GM12801 (cell line): Measurements from ENCODE around the gene TMEM150A.

ENCODE experiments used
- TF ChIP-seq, protein P1 (sequence below): IDR thresholded peaks from one replicate; pipeline ENCODE4 v1.5.1; 2011; ENCODE audit warnings: control low read depth; ENCODE audit not compliant: insufficient read length; ENCODE audit errors: extremely low read depth

The TMEM150A gene

DNA sequence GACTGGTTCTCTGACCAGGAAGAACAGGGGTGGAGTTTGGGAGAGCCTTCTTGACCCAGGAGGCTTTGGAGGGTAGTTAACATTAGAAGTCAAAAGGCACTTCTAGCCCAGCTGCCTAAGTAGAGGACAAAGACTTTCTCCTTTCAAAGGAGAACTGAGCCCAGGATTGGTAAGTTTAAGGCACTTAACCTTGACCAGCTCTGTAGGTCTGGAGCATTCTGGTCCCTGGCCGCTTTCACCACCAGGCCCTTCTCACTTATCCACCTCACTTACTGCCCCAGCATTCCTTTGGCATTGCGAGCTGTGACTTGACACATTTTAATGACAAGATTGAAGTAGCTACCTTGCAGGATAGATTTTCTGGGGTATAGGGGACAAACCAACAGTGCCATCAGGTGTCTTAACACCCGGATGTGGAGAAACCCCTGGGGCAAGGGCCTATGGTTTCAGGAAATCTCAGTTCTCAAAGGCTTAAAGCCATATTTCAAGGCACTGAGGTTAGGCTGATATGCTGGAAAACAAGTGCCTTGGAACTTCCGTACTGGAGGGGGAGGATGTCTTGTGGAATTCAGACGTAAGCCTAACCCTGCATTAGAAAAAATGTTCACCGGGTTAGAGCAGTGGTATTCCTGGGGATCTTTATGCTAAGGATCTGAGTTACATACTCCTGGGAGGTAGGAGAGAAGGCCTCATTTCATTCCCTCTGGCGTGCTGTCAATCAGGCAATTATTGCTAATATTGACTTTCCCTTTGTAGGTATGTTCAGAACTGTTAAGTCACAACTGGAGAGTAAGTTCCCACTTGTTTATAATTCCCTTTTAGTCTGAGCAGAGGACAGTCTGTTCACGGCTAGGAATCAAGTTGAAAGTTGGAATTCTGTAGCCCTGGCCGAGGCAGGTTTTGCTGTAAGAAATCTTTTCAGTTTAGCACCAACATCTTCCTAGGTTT is 5.0 kb upstream of the TMEM150A start:
- TF ChIP-seq, protein P1, sequence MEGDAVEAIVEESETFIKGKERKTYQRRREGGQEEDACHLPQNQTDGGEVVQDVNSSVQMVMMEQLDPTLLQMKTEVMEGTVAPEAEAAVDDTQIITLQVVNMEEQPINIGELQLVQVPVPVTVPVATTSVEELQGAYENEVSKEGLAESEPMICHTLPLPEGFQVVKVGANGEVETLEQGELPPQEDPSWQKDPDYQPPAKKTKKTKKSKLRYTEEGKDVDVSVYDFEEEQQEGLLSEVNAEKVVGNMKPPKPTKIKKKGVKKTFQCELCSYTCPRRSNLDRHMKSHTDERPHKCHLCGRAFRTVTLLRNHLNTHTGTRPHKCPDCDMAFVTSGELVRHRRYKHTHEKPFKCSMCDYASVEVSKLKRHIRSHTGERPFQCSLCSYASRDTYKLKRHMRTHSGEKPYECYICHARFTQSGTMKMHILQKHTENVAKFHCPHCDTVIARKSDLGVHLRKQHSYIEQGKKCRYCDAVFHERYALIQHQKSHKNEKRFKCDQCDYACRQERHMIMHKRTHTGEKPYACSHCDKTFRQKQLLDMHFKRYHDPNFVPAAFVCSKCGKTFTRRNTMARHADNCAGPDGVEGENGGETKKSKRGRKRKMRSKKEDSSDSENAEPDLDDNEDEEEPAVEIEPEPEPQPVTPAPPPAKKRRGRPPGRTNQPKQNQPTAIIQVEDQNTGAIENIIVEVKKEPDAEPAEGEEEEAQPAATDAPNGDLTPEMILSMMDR, result no peak

DNA sequence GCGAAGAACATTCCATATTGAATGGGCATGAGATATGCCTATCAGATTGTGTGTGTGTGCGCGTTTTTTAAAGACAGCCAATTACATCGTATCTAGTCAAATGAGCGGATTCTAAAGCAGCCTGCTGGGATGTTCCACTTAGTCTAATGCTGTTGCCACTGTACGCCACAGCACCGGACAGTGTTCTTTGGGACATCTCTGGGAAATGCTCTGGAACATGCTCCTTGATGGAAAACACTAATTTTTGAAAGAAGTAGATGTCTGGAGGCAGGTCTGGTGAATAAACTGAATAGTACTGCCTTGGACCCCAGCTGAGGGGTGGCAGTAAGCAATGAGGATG is 3.6 kb upstream of the TMEM150A start:
- TF ChIP-seq, protein P1, result no peak

DNA sequence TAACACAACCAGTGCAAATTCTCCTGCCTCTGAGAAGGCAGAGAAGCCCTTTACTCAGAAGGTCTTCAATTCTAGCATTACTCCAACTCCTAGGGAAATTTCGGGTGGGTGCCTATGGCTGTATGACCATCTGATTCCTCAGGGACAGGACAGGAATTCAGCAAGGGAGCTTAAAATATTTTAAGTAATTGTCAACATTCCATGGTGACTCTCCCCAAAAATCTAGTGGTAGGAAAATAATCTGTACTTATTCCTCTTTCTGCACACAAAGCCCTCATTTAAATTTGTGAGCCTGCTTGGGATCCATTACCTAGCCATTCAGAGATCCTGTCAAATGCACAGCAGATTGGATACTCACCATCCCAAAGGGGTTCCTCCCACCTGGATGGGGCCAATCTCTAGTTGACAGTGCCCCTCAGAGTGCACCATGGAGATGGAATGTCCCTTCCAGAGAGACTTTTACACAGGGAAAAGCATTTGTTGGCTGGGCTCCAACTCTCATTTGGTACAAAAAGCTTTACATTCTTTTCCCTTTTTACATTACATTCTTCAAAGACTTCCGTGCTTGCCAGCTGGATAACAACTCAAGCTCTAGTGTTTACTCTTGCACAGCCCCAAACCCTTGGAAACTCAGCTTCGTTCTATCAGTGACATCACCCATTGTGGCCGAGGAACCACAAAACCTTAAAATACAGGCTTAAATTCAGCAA is 3.1 kb upstream of the TMEM150A start:
- TF ChIP-seq, protein P1, result no peak

DNA sequence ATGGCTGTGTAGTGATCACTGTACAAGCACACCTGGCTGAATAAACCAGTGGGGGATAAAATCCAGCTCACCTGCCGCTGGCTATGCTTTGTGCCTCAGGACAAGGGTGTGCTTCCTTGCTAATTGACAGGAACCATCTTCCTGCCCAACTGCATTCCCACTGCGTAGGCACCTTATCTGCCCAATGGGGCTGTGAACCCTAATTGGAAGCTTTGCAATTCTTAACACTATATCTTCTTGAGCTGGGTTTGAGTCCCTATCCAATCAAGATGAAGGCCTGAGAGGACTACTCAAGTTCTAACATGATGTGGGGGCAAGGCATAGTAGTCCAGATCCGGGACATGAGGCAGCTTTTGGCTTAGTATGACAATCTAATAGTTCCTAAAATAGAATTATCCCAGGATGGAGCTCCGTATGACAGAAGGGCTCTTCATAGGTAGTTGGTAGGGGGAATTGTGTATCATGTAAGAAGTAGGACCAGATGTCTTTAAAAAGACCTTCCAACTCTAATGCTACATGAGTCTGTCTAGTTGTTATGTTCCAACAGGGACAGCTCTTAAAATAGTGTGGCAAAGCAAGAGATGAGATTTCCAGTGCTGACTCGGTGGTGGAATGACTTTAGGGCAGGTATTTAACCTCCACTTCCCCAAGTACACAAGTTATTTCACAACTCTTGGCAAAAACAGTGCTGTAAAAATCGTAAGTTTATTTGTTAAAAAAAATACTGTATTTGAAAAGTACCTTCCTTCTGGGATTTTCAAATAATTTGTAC is 2.3 kb upstream of the TMEM150A start:
- TF ChIP-seq, protein P1, result no peak

DNA sequence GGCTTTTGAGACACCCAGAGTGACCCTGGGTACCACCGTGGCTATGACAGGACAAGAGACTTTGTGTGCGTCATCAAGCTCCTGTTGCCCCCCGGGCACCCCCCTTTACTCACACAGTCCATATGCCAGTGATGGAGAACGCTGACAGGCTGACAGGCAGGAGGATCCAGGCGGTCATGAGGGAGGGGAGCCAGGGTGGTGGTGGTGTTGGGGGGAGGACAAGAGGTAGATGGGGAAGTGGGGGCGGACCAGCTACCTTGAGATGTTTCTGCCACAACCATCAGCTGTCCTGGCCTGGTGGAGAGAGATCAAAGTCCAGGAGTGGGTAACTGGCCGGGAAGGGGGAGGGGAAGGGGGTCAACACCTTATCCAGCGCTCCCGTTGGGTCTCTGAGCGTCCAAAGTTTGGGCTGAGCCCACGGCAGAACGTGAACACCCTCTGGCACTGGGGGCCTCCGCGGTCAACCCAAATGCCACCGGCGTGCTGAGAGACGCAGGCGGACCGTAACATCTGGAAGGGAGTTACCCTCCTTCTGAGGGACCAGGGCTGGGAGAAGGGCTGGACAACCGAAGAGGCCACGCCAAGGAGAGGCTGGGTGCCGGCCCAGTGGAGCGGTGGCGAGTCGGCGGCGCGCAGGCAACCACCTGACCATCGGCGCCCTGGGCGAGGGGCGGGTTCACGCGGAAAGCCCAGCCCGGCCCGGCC is 575 bp downstream of the TMEM150A start:
- TF ChIP-seq, protein P1, result no peak

DNA sequence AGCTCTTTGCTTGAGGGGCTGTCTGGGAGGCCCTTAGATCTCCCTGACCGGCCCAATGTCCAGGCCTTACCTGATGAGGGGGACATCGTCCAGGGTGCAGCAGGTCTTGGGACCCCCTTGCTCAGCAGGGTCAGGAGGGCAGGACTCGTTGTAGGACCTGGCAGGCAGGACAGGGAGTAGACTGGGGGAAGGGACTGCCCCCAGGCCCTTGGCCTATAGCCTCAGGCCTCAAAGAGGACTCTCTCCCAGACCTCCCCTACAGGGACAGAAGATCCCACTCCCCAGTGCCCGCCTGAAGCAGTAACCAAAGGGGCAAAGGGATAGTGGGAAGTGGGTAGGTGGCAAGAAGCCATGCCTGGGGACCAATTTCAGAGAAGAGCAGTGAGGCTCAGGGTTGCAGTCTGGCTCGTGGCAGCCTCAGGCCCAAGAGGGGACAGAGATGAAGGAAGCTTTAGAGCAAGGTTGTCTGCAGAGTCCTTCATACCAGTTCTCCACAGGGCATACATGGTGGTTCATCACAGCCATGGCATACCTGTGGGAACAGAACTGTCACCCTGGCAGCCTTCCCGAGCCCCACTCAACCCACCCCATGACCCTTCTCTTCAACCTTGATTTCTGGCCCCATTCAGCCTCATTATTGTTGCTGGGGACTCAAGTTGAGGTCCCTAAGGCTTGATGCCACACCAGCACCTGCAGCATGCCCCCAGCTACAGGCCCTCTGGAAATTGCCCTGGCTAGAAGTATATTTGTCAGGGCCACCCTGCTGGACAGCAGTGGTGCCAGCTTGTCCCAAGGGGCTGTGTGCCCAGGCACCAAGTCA is 1.3 kb downstream of the TMEM150A start:
- TF ChIP-seq, protein P1, result no peak
